H9 (cell line): ENCODE data around the gene ZNF865. TPM values are rescaled to one million over a fixed set of nuclear protein-coding genes. Genes with fewer than 3 reads are reported as not detected.

Source experiments
- DNase-seq: peaks from one replicate; pipeline ENCODE4 v3.0.0-alpha.2; 2017
- H2AFZ ChIP-seq: one replicate; pipeline ENCODE4 v1.6.1; 2013; ENCODE audit warnings: mild to moderate bottlenecking, low read length, control low read depth, moderate library complexity
- H2AK5ac ChIP-seq: 2 replicates; pipeline ENCODE4 v1.6.1; 2013; ENCODE audit warnings: low read length, control low read depth, mixed read lengths; ENCODE audit not compliant: insufficient read length
- H2BK120ac ChIP-seq: one replicate; pipeline ENCODE4 v1.6.1; 2013; ENCODE audit warnings: low read depth, mild to moderate bottlenecking, low read length, control low read depth, inconsistent platforms; ENCODE audit not compliant: poor library complexity, severe bottlenecking
- H2BK12ac ChIP-seq: 2 replicates; pipeline ENCODE4 v1.6.1; 2013; ENCODE audit warnings: low read length, control low read depth, mixed read lengths, low read depth; ENCODE audit not compliant: insufficient read length
- H2BK15ac ChIP-seq: 2 replicates; pipeline ENCODE4 v1.6.1; 2013; ENCODE audit warnings: low read depth, low read length, control low read depth
- H2BK20ac ChIP-seq: one replicate; pipeline ENCODE4 v1.6.1; 2013; ENCODE audit warnings: low read depth, mild to moderate bottlenecking, low read length, control low read depth, inconsistent platforms; ENCODE audit not compliant: poor library complexity, severe bottlenecking
- H2BK5ac ChIP-seq: 2 replicates; pipeline ENCODE4 v1.6.1; 2013; ENCODE audit warnings: low read length, control low read depth, mixed read lengths; ENCODE audit not compliant: insufficient read length
- H3K14ac ChIP-seq: 2 replicates; pipeline ENCODE4 v1.6.1; 2013; ENCODE audit warnings: low read length, control low read depth; ENCODE audit not compliant: insufficient read depth
- H3K18ac ChIP-seq: 2 replicates; pipeline ENCODE4 v1.6.1; 2013; ENCODE audit warnings: low read depth, mild to moderate bottlenecking, mixed read lengths, low read length, control low read depth; ENCODE audit not compliant: insufficient read length
- H3K23ac ChIP-seq: 2 replicates; pipeline ENCODE4 v1.6.1; 2013; ENCODE audit warnings: low read length, control low read depth, mixed read lengths, low read depth; ENCODE audit not compliant: insufficient read length
- H3K23me2 ChIP-seq: 2 replicates; pipeline ENCODE4 v1.6.1; 2013; ENCODE audit warnings: low read depth, mild to moderate bottlenecking, mixed read lengths, low read length, control low read depth; ENCODE audit not compliant: insufficient read length, poor library complexity, severe bottlenecking
- H3K27ac ChIP-seq: 2 replicates; pipeline ENCODE4 v1.5.1; 2013; ENCODE audit warnings: low read length, control low read depth, mixed read lengths, low read depth; ENCODE audit not compliant: insufficient read length
- H3K27me3 ChIP-seq: 2 replicates; pipeline ENCODE4 v1.6.1; 2013; ENCODE audit warnings: low read length, control low read depth, inconsistent platforms; ENCODE audit not compliant: insufficient read depth
- H3K4ac ChIP-seq: 2 replicates; pipeline ENCODE4 v1.6.1; 2013; ENCODE audit warnings: low read depth, mild to moderate bottlenecking, control low read depth, inconsistent platforms, low read length, moderate library complexity
- H3K4me1 ChIP-seq: 2 replicates; pipeline ENCODE4 v1.6.1; 2013; ENCODE audit warnings: low read length, control low read depth, inconsistent platforms; ENCODE audit not compliant: insufficient read depth
- H3K4me2 ChIP-seq: 2 replicates; pipeline ENCODE4 v1.6.1; 2013; ENCODE audit warnings: low read length, control low read depth, mixed read lengths; ENCODE audit not compliant: insufficient read length, insufficient read depth
- H3K56ac ChIP-seq: 2 replicates; pipeline ENCODE4 v1.6.1; 2013; ENCODE audit warnings: low read depth, mild to moderate bottlenecking, mixed read lengths, low read length, control low read depth; ENCODE audit not compliant: insufficient read length
- H3K79me1 ChIP-seq: 2 replicates; pipeline ENCODE4 v1.6.1; 2013; ENCODE audit warnings: low read depth, mild to moderate bottlenecking, moderate library complexity, low read length, control low read depth, inconsistent platforms; ENCODE audit not compliant: insufficient read depth, poor library complexity, severe bottlenecking
- H3K79me2 ChIP-seq: 2 replicates; pipeline ENCODE4 v1.6.1; 2013; ENCODE audit warnings: low read length, control low read depth, inconsistent platforms; ENCODE audit not compliant: insufficient read depth
- H3K9ac ChIP-seq: 2 replicates; pipeline ENCODE4 v1.6.1; 2013; ENCODE audit warnings: low read length, control low read depth, mixed read lengths; ENCODE audit not compliant: insufficient read length; ENCODE audit errors: extremely low read depth
- H3K9me3 ChIP-seq: one replicate; pipeline ENCODE4 v1.6.1; 2013; ENCODE audit warnings: low read depth, low read length, inconsistent platforms; ENCODE audit not compliant: control insufficient read depth
- H3T11ph ChIP-seq: one replicate; pipeline ENCODE4 v1.6.1; 2013; ENCODE audit warnings: mild to moderate bottlenecking, low read length, control low read depth, inconsistent platforms
- H4K20me1 ChIP-seq: one replicate; pipeline ENCODE4 v1.6.1; 2013; ENCODE audit not compliant: control insufficient read depth, insufficient read length, insufficient read depth
- H4K5ac ChIP-seq: 2 replicates; pipeline ENCODE4 v1.6.1; 2013; ENCODE audit warnings: low read depth, mild to moderate bottlenecking, mixed read lengths, low read length, control low read depth; ENCODE audit not compliant: insufficient read length
- H4K8ac ChIP-seq: replicated peaks from 2 replicates; pipeline ENCODE4 v1.6.1; 2013; ENCODE audit warnings: low read length, control low read depth, mixed read lengths, low read depth; ENCODE audit not compliant: insufficient read length
- H4K91ac ChIP-seq: 2 replicates; pipeline ENCODE4 v1.6.1; 2013; ENCODE audit warnings: low read depth, mild to moderate bottlenecking, moderate library complexity, mixed read lengths, low read length, control low read depth; ENCODE audit not compliant: insufficient read length
- H3K27ac Mint-ChIP-seq, 3 experiments: 2 replicates in 2 of 3; 3 replicates in 1 of 3; pipeline ENCODE4 v1.8.0; 2020 to 2021; ENCODE audit warnings: mixed read lengths in 3 of 3, mild to moderate bottlenecking in 1 of 3, moderate library complexity in 1 of 3
- H3K27me3 Mint-ChIP-seq: 2 replicates; pipeline ENCODE4 v1.8.0; 2021; ENCODE audit warnings: low read depth, mild to moderate bottlenecking, moderate library complexity, mixed read lengths
- H3K36me3 Mint-ChIP-seq, 3 experiments: 2 replicates in 2 of 3; 3 replicates in 1 of 3; pipeline ENCODE4 v1.8.0; 2020 to 2021; ENCODE audit warnings: low read depth in 3 of 3, mixed read lengths in 3 of 3; ENCODE audit not compliant: insufficient read depth in 1 of 3
- H3K4me1 Mint-ChIP-seq, 2 experiments: 2 replicates each; pipeline ENCODE4 v1.8.0; 2020; ENCODE audit warnings: mixed read lengths in 2 of 2
- H3K4me3 Mint-ChIP-seq, 2 experiments: 2 replicates in 1 of 2; 3 replicates in 1 of 2; pipeline ENCODE4 v1.8.0; 2020 to 2021; ENCODE audit warnings: mild to moderate bottlenecking in 2 of 2, mixed read lengths in 2 of 2, moderate library complexity in 1 of 2
- H3K9me3 Mint-ChIP-seq, 2 experiments: 2 replicates in 1 of 2; 3 replicates in 1 of 2; pipeline ENCODE4 v1.8.0; 2020; ENCODE audit warnings: mild to moderate bottlenecking in 2 of 2, mixed read lengths in 2 of 2, moderate library complexity in 1 of 2
- WGBS: extraction: QIAGEN DNeasy Blood & Tissue Kit; methylation state at CpG from one replicate; pipeline ENCODE4 v1.1.7; 2013; ENCODE audit warnings: missing lambda C conversion rate, low lambda C conversion rate, mixed read lengths; ENCODE audit not compliant: insufficient read length; ENCODE audit errors: extremely low coverage; 5-methylcytosine and 5-hydroxymethylcytosine counted together
- total RNA-seq: library from RNA; stranded (reverse); gene quantifications from 2 replicates; pipeline ENCODE4 v1.2.1, GENCODE V29; 2021
- TF ChIP-seq, protein P1 (sequence below): fragments of 200-600 bp; sonication (generic); conservative IDR thresholded peaks from 3 replicates; pipeline ENCODE4 v1.8.0; 2021; ENCODE audit warnings: antibody characterized with exemption, mild to moderate bottlenecking

Gene ZNF865
- total RNA-seq, 1 experiment from 2014 or later: 14.3 TPM

GRCh38 chr19:55590617-55591016, 14.8 kb upstream of the ZNF865 start:
- no peak overlapping the region for H3K14ac ChIP-seq
- no peaks in the 10 kb centered on the region for H3K79me1 ChIP-seq
- no peak overlapping the region for H2BK20ac ChIP-seq
- WGBS: no CpG with 5 or more reads among the region's 10 CpGs
- TF ChIP-seq, protein P1, sequence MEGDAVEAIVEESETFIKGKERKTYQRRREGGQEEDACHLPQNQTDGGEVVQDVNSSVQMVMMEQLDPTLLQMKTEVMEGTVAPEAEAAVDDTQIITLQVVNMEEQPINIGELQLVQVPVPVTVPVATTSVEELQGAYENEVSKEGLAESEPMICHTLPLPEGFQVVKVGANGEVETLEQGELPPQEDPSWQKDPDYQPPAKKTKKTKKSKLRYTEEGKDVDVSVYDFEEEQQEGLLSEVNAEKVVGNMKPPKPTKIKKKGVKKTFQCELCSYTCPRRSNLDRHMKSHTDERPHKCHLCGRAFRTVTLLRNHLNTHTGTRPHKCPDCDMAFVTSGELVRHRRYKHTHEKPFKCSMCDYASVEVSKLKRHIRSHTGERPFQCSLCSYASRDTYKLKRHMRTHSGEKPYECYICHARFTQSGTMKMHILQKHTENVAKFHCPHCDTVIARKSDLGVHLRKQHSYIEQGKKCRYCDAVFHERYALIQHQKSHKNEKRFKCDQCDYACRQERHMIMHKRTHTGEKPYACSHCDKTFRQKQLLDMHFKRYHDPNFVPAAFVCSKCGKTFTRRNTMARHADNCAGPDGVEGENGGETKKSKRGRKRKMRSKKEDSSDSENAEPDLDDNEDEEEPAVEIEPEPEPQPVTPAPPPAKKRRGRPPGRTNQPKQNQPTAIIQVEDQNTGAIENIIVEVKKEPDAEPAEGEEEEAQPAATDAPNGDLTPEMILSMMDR: no peak
- Mint-ChIP-seq H3K36me3 (peaks cover 11 to 18% (median 13%) of the 10 kb centered on the region in 3 experiments; a peak in 6 of 7 replicates), H3K27me3 (no peaks in the 10 kb centered on the region; the same call in 1 of the 2 replicates), H3K9me3 (no peaks in the 10 kb centered on the region; a peak in 1 of 5 replicates), H3K27ac (no peak overlapping the region; a peak in 1 of 7 replicates), H3K4me3 (peak overlapping the region in 1 of 2 experiments; percentile 66; a peak in 2 of 5 replicates), H3K4me1 (peaks cover 21 to 40% of the 10 kb centered on the region in 2 experiments)
- peak; percentile 51 for DNase-seq
- no peak overlapping the region for H3T11ph ChIP-seq
- H3K56ac ChIP-seq: no peak overlapping the region
- H3K23me2 ChIP-seq: peaks cover 7% of the 10 kb centered on the region
- H2BK5ac ChIP-seq: no peak overlapping the region
- H2AFZ ChIP-seq: no peak overlapping the region
- no peak overlapping the region for H2AK5ac ChIP-seq
- no peak overlapping the region for H2BK120ac ChIP-seq
- no peak overlapping the region for H2BK12ac ChIP-seq
- no peak overlapping the region for H4K8ac ChIP-seq
- no peak overlapping the region for H4K5ac ChIP-seq
- H2BK15ac ChIP-seq: no peak overlapping the region
- no peaks in the 10 kb centered on the region for H3K27me3 ChIP-seq
- no peak overlapping the region for H3K23ac ChIP-seq
- H3K4me2 ChIP-seq: no peak overlapping the region
- peaks cover 2% of the 10 kb centered on the region for H4K20me1 ChIP-seq
- H3K79me2 ChIP-seq: no peaks in the 10 kb centered on the region
- H3K18ac ChIP-seq: no peak overlapping the region
- no peak overlapping the region for H3K4ac ChIP-seq
- H3K27ac ChIP-seq: no peak overlapping the region
- H3K4me1 ChIP-seq: no peaks in the 10 kb centered on the region; the same call in 1 of the 2 replicates
- H3K9ac ChIP-seq: no peak overlapping the region
- no peak overlapping the region for H4K91ac ChIP-seq
- H3K9me3 ChIP-seq: no peaks in the 10 kb centered on the region
